ENCODE results near the gene PASD1.
A peak's percentile ranks its signal among the peaks of the same experiment; 100 is the strongest.

Gene PASD1

DNA sequence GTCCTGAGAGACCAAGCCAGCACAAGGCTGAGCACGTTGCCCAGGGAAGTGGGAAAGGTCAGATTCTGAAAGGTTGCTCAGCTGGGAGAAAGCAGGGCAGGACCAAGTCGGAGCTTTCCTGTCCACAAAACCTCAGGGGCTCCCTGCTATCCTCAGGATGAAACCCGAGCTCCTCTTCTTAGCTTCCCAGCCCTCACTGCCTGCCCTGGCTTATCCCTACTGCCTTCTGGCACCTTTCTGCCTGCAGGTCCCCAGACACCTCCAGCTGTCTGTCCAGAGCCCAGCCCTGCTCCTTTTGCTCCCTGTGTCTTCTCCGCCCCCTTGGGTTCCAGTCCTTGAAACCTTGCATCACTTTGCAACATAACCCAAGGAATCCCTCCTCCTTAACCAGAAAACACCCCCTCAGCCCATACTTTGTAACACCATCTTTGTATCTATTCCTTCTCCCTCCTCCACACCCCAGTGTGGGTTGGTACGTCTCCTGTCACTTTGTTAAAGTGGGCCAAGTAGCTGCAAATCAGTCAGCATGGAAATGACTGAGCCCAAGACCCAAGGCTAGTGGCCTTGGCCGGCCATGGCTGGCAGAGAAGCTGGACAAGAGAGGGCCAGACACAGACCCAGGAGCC lies 111.8 kb downstream of the PASD1 start:
- no peak overlapping the region for H3K4me3 ChIP-seq (ENCODE audit: low read depth, low read length)
- peak; percentile 89 for DNase-seq
- no peaks in the 10 kb centered on the region for H3K9me3 ChIP-seq (ENCODE audit: severe bottlenecking)
- peaks cover 3% of the 10 kb centered on the region for H3K27me3 ChIP-seq (ENCODE audit: insufficient read depth, low read depth, severe bottlenecking)
- TF ChIP-seq, protein P1, sequence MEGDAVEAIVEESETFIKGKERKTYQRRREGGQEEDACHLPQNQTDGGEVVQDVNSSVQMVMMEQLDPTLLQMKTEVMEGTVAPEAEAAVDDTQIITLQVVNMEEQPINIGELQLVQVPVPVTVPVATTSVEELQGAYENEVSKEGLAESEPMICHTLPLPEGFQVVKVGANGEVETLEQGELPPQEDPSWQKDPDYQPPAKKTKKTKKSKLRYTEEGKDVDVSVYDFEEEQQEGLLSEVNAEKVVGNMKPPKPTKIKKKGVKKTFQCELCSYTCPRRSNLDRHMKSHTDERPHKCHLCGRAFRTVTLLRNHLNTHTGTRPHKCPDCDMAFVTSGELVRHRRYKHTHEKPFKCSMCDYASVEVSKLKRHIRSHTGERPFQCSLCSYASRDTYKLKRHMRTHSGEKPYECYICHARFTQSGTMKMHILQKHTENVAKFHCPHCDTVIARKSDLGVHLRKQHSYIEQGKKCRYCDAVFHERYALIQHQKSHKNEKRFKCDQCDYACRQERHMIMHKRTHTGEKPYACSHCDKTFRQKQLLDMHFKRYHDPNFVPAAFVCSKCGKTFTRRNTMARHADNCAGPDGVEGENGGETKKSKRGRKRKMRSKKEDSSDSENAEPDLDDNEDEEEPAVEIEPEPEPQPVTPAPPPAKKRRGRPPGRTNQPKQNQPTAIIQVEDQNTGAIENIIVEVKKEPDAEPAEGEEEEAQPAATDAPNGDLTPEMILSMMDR (IDR thresholded peaks at IDR 0.05; ENCODE audit: low read depth, low read length): no peak
- no peaks in the 10 kb centered on the region for H3K36me3 ChIP-seq
- H3K27ac ChIP-seq: peak overlapping the region; percentile 76

DNA sequence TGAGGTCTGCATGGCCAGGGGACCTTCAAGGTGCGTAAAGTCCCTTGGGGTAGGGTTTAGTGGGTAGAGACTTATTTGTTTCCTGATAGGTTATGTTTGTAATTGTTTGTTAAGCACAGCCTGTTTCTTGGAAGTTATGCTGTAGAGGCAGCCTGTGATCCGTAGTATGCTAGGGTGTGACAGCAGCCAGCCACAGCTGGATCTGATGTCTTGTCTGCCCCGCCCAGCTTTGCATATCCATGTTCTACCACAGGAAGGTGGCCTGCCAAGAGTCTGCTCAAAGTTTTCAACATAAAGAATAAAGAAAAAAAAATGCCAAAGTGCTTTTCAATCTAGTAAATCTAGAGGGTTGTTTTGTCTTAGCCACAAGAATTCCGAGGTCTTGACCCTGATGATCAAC lies 112.7 kb downstream of the PASD1 start:
- H3K4me3 ChIP-seq (ENCODE audit: low read depth, low read length): no peak overlapping the region
- no peak for DNase-seq
- no peaks in the 10 kb centered on the region for H3K36me3 ChIP-seq
- TF ChIP-seq, protein P1 (IDR thresholded peaks at IDR 0.05; ENCODE audit: low read depth, low read length): no peak
- peaks cover 3% of the 10 kb centered on the region for H3K27me3 ChIP-seq (ENCODE audit: insufficient read depth, low read depth, severe bottlenecking)
- H3K27ac ChIP-seq: no peak overlapping the region
- no peaks in the 10 kb centered on the region for H3K9me3 ChIP-seq (ENCODE audit: severe bottlenecking)

DNA sequence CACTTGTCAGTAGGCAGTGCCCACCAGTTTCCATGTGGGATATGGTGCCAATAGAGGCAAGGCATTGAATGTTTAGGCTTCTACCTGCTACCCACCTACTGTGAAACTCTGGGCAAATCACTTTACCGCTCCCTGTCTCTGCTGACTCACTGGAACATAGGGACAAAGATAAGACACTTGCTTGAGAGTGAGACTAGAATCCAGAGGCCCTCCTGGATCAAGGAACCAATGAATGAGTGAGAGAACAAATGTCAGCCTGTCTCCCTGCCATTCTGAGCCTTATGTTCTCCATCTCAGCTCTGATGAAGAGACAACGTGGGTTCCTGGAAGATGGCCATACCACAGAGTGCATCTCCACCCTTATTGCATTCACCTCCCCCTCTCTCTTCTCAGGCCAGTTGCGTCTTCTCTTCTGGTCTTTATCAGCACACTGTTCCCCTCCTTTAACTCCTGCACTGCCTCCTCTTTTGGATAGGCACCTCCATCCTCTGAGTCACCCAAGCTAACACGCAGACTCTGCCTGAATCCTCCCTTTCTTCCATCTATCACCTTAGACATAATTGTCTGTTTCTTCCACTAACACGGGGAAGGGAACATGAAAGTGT lies 116.4 kb downstream of the PASD1 start:
- DNase-seq: no peak
- H3K9me3 ChIP-seq (ENCODE audit: severe bottlenecking): no peaks in the 10 kb centered on the region
- TF ChIP-seq, protein P1 (IDR thresholded peaks at IDR 0.05; ENCODE audit: low read depth, low read length): no peak
- no peaks in the 10 kb centered on the region for H3K36me3 ChIP-seq
- no peak overlapping the region for H3K27ac ChIP-seq
- no peak overlapping the region for H3K4me3 ChIP-seq (ENCODE audit: low read depth, low read length)
- H3K27me3 ChIP-seq (ENCODE audit: insufficient read depth, low read depth, severe bottlenecking): peaks cover 3% of the 10 kb centered on the region

DNA sequence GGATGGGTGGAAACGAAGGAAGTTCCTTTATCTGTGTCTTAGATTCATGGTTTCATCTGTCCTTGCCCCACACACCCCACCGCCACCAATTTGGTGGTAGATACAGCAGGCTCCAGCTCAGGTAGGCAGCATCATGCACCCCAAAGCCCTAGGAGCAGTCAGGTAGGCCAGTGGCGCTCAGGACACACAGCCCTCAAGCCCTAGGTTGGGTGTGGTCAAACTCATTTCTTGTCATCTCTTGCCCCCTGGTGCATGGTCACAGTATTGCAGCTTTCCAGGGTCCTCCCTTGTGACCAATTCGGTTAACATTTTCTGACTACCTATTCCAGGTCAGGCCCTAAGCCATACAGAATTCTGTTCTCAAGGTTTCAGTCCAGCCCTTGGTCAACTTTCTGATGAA lies 117.3 kb downstream of the PASD1 start:
- peak; percentile 87 for DNase-seq
- no peak overlapping the region for H3K4me3 ChIP-seq (ENCODE audit: low read depth, low read length)
- H3K9me3 ChIP-seq (ENCODE audit: severe bottlenecking): no peaks in the 10 kb centered on the region
- TF ChIP-seq, protein P1 (IDR thresholded peaks at IDR 0.05; ENCODE audit: low read depth, low read length): peak; percentile 91
- H3K36me3 ChIP-seq: no peaks in the 10 kb centered on the region
- peaks cover 3% of the 10 kb centered on the region for H3K27me3 ChIP-seq (ENCODE audit: insufficient read depth, low read depth, severe bottlenecking)
- no peak overlapping the region for H3K27ac ChIP-seq

DNA sequence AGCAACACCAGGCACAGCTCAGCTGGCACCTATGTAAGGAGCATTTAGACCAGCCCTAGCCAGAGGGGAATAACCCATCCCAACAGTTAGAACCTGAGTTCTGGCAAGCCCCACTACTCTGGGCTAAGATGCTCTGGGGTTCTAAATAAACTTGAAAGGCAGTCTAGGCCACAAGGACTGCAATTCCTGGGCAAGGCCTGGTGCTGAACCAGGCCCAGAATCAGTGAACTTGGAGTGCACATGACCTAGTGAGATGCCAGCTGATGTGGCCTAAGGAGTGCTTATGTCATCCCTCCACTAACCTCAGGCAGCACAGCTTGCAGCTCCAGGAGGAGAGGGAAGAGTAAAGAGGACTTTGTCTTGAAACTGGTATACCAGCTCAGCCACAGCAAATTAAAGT lies 124.2 kb downstream of the PASD1 start:
- Histone ChIP-seq H3K36me3 (no peaks in the 10 kb centered on the region), H3K27me3 (ENCODE audit: insufficient read depth, low read depth, severe bottlenecking) (peaks cover 3% of the 10 kb centered on the region), H3K27ac (no peak overlapping the region), H3K4me3 (ENCODE audit: low read depth, low read length) (no peak overlapping the region), H3K9me3 (ENCODE audit: severe bottlenecking) (no peaks in the 10 kb centered on the region)
- TF ChIP-seq, protein P1 (IDR thresholded peaks at IDR 0.05; ENCODE audit: low read depth, low read length): no peak
- DNase-seq: peak; percentile 39

DNA sequence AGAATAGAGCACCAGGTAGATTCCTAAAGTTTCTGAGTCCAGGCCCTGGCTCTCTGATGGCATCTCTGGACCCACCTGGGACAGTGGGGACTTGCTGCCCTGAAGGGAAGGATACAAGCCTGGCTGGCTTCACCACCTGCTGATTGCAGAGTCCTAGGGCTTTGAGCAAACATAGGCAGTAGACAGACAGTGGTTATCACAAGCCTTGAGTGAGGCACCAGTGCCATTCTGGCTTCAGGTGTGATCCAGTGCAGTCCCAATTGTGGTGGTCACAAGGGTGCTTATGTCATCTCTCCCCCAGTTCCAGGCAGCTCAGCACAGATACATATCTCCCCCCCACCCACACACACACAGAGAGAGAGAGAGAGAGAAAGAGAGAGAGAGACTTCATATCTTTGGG lies 125.2 kb downstream of the PASD1 start:
- Histone ChIP-seq H3K9me3 (ENCODE audit: severe bottlenecking) (no peaks in the 10 kb centered on the region), H3K4me3 (ENCODE audit: low read depth, low read length) (no peak overlapping the region), H3K27ac (no peak overlapping the region), H3K27me3 (ENCODE audit: insufficient read depth, low read depth, severe bottlenecking) (peaks cover 9% of the 10 kb centered on the region), H3K36me3 (no peaks in the 10 kb centered on the region)
- TF ChIP-seq, protein P1 (IDR thresholded peaks at IDR 0.05; ENCODE audit: low read depth, low read length): no peak
- DNase-seq: no peak
